Activated effector memory CD4-positive, alpha-beta T cell treated with Interleukin-2 at 50 U/mL for 16 hours (primary cell): ENCODE results near the gene LSR.
A peak's percentile ranks its signal among the peaks of the same experiment; 100 is the strongest.

ENCODE experiments used
- DNase-seq: peaks from one replicate; pipeline ENCODE4 v3.0.0-alpha.2; 2020

The LSR gene

DNA sequence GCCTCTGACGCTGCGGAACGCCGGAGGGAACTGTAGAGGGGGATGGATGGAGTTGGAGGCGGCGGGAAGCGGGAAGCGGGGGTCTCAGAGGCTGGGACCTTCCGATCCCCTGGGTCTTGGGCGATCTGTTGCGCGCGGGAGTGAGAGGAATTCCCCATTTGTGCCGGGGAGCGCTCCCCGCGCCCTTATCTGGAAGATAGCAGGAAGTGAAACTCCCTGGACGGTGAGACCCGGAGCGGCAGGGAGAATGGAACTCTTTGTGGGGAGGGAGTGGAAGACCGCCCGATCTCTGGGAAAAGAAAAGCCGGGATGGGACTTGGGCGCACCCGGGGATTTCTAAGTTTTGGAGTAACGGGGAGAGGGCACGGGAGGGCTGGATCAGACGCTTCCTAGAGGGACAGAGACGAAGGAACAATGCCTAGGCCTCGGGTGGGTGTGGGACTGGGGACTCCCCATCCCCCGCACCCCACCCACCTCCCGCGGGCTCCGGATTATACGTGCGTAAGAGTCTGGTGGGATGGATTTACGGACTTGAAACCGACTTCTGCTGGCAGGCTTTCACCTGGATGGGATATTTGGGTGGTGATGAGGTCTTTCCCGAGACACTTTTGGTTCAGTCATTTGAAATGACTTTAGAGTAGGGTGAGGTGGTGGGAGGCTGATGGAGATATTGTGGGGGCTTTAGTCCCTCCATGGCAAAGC lies 495 bp downstream of the LSR start:
- no peak for DNase-seq

DNA sequence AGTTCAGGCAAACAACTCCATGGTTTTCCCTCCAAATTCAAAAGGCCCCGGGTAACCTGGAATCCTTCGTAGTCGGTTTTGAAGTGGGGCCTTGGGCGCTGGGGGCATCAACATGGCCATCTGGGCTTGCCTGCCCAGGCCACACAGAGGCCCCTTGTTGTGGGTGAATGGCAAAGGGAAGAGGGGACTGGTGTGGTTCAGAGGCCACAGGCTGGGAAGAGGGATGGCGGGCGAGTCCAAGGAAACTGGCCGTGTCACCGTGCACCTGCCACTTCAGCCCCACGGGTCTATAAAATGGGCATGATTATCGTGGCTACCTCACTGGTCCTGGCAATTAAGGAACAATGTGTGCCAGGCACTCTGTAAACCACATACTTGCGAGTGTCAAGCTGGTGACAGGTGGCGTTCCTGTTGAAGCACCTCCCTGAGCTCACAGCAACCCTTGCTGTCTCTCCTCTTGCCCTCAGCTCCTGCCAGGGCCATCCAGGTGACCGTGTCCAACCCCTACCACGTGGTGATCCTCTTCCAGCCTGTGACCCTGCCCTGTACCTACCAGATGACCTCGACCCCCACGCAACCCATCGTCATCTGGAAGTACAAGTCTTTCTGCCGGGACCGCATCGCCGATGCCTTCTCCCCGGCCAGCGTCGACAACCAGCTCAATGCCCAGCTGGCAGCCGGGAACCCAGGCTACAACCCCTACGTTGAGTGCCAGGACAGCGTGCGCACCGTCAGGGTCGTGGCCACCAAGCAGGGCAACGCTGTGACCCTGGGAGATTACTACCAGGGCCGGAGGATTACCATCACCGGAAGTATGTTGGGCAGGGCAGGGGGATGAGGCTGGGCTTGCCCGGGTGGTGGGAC lies 1.3 kb downstream of the LSR start:
- no peak for DNase-seq

GRCh38 chr19:35251456-35251855 lies 2.7 kb downstream of the LSR start:
- DNase-seq: no peak

GRCh38 chr19:35253316-35254286 lies 4.8 kb downstream of the LSR start:
- DNase-seq: no peak

- no peak for DNase-seq
These were observed 5.8 kb downstream of the LSR start for GRCh38 chr19:35254341-35255297.

GRCh38 chr19:35256566-35256965 lies 7.8 kb downstream of the LSR start:
- no peak for DNase-seq

DNA sequence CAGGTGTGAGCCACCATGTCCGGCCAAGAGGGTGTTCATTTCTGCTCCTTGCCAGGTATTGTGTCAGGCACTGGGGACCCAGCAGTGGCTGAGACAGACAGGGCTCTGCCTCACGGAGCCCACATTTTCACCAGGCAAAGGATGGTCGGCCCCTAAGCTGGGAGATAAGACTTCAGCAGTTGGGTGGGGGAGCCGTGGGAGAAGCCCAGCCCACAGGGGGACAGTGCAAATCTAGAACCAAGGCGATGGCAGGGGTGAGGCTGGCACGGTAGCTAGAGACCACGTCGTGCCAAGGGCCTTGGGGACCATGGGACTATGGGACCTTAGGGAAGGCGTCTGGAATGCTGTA lies 8.3 kb downstream of the LSR start:
- DNase-seq: no peak

DNA sequence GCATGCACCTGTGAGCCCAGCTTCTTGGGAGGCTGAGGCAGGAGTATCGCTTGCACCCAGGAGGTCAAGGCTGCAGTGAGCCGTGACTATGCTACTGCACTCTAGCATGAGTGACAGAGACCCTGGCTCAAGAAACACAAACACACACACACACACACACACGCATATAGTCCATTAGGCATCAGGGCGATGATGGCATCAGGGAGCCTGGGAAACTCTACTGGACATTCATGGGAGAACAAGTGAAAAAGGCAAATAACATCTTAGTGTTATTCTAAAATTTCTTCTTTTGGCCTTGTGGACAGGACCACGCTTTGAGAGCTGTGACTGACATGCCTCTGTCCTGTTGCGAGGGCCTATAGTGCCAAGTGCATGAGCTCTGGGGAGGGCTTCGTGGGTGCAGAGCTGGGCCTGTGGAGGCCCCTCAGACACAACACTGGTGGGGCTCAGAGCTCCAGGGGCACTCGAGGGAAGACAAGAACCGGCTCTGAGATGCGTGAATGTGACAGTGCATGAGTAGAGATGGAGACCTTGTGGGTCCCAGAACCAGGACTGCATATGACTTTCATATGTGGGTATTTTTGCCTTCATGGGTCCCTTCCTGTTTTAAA lies 12.0 kb downstream of the LSR start:
- DNase-seq: no peak

GRCh38 chr19:35261356-35262100 lies 12.7 kb downstream of the LSR start:
- no peak for DNase-seq

DNA sequence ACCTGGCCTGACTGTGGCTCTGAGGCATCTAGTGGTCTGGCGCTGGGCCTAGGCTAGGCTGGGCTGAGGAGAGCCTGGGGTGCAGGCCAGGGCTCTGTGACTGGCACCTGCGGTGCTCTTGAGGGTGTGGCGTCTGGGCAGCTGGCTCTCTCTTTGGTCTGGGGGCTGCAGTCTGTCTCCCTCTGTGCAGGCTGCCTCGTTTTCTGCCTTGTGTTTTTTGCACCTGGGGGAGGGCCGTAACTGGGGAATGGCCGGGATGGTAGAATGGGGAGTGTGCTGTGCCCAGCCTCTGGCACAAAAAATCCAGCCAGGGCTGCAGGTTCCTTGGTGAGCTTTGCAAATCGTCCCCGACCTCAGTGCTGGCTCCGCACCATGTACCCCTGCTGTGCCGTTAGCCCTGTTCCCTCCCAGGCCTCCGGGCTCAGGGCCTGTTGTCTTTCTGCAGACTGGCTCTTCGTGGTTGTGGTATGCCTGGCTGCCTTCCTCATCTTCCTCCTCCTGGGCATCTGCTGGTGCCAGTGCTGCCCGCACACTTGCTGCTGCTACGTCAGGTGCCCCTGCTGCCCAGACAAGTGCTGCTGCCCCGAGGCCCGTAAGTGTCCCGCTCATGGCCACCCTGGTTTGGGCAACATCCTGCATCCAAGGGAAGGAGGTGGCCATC lies 13.4 kb downstream of the LSR start:
- DNase-seq: no peak

DNA sequence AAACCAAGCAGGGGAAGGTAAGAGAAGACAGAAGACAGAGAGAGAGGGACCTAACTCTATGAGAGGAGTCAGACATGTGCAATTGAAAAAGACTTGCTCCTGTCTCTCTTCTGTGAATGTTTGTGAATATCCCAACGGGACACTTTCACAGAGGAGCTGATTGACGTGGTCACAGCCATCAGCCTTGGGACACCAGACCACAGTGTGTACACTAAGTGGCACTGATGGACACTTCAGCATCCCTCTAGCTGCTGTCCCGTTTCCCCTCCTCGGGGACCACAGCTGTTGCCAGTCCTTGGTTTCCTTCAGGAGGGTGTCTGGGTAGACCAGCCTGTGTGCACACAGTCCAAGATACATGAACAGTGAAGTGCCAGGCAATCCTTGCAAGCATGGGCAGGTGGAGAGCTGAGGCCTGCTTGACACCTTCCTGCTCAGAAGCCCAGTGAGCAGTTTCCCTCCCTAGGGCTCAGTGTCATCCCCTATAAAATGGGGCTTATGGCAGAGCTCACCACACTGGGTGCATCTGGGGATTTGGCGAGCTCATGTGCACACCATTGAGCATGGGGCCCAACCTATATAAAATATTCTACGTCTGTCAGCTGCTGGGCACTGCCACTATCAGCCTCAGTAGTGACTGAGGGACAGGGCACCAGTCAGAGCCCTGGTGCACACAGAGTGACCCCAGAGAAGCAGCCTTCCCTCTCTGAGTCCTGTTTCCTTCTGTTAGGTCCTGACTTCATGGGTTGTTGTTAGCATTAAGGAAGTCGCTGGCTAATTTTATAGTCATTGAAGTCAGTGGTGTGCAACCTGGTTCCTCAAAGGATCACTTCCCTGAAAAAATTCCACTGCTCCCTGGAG lies 15.7 kb downstream of the LSR start:
- no peak for DNase-seq

DNA sequence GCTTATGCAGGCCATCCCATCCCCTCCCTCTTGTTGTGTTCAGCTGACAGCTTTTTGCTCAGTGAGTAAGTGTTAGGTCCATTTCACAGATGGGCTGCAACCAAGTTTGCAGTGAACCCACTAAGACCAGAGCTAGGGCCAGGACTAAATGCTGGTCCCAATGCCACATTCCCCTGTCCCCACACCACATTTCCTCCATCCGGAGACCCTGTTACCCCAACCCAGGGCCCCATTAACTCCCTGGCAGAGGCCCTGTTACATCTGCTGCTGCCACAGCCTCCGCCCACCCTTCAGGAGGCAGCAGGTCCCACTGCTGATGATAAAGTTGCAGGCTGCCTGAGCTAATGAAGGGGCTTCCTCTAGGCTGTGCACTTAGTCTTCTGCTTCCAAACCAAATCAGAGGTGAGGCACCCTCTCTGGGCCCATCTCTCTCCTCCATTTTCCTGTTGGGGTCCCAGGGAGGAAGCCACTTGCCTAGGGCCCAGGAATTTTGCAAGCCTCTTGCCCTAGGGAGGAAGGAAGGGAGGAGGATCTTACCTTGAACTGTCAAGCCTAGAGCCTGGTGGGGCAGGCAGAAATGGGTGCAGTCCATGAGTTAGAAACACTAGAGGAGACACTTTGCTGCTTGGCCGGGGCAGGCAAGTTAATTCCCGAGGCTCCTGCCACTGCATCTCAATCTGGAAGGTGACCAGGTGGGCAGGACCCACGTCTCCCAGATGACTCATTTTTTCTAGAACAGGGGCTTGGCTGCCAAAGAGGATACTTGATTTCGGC lies 16.5 kb downstream of the LSR start:
- DNase-seq: no peak

DNA sequence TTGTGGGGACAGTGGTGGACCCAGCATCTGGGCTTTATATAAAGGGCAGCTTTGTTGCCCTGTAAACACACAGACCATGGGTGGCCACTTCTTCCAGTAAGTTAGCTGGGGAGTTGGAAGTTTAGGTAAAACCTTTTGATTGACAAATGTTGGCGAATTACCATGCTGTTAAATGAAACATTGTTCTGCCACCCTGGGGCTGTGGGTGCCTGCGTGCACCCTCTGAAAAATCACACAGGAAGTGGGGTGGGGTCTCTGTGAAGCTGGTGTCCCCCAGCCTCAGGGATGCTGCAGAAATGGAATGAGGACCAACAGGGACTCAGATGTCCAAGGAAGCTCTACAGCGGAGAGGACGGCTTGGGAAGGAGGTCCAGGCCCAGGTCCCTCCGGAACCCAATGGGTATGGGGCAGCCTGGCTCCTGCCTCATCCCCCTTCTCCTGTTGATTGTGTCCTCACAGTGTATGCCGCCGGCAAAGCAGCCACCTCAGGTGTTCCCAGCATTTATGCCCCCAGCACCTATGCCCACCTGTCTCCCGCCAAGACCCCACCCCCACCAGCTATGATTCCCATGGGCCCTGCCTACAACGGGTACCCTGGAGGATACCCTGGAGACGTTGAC lies 17.2 kb downstream of the LSR start:
- no peak for DNase-seq

DNA sequence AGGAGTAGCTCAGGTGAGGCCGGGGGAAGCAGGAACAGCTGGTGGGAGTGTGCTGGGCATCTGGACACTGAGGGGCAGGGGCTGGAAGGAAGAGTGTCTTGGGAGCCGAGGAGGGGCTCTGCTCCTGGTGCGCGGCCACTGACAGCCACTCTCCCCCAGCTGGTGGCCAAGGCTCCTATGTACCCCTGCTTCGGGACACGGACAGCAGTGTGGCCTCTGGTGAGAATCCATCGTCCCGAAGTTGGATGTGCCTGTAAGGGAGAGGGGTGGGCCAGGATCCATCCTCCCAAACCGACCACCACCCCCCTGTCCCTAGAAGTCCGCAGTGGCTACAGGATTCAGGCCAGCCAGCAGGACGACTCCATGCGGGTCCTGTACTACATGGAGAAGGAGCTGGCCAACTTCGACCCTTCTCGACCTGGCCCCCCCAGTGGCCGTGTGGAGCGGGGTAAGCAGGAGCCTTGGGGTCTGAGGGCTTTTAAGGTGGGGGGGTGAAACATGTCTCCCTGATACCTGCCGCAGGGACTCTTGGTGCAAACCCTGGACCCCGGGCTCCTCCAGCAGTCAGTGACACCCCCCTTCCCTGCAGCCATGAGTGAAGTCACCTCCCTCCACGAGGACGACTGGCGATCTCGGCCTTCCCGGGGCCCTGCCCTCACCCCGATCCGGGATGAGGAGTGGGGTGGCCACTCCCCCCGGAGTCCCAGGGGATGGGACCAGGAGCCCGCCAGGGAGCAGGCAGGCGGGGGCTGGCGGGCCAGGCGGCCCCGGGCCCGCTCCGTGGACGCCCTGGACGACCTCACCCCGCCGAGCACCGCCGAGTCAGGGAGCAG lies 17.9 kb downstream of the LSR start:
- DNase-seq: no peak

- DNase-seq: no peak
These were observed 18.6 kb downstream of the LSR start for GRCh38 chr19:35267353-35267817.

DNA sequence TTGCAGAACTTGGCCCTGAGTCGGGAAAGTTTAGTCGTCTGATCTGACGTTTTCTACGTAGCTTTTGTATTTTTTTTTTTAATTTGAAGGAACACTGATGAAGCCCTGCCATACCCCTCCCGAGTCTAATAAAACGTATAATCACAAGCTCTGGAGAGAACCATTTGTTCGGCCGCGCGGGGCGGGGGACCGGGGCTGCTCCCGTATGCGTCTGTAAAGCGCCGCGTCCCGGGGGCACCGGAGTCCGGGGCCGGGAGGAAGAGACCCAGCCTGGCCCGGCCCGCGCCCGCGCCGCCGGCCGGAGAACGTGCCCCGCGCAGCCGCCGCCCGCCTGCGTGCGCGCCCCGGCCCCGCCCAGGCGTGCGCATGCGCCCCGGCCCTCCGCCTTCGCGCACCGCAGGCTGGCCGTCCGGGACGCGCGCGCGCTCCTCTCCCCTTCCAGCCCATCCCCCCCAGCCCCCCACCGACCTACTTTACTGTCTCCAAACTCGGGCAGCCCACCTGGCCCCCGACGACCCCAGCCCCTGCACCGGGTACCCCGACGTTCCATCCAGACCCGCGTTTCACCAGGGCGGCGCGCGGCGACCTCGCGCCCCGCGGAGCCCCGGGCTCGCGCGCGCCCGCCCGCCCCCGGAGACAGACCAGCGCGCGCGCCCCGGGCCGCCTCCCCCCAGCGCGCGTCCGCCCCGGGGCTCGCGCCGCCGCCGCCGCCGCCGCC lies 19.2 kb downstream of the LSR start:
- DNase-seq: peak; percentile 74
